GM18873 (cell line): ENCODE results near the gene CCDC134.
"Not testable (repeated sequence)": the region's sequence is repeated elsewhere in the genome, so short reads cannot be mapped to it uniquely, and the experiment has no call there.

Source experiments
- ATAC-seq: cut with Tn5 transposase; IDR thresholded peaks from one replicate; pipeline ENCODE4 v1.9.1; 2021; ENCODE audit warnings: mild to moderate bottlenecking, moderate library complexity, moderate number of reproducible peaks; ENCODE audit not compliant: unreplicated experiment, low FRiP score

The CCDC134 gene

DNA sequence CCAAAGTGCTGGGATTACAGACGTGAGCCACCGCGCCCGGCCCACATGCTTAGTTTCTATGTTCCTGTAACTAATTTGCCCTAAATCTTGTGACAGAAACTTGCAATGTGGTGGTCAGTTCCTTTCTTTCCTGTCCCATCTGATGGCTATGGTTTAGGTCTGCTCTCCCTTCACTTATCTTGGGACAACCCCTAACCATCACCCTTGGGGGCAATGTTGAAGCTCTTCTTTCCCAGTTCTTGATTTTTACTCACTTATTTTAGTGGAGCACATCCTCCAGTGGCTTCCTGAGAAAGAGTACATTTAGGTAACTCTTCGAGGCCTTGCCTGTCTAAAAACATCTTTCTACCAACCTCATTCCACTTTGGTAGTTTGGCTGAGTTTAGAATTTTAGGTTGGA is 39.7 kb downstream of the CCDC134 start:
- no peak for ATAC-seq

DNA sequence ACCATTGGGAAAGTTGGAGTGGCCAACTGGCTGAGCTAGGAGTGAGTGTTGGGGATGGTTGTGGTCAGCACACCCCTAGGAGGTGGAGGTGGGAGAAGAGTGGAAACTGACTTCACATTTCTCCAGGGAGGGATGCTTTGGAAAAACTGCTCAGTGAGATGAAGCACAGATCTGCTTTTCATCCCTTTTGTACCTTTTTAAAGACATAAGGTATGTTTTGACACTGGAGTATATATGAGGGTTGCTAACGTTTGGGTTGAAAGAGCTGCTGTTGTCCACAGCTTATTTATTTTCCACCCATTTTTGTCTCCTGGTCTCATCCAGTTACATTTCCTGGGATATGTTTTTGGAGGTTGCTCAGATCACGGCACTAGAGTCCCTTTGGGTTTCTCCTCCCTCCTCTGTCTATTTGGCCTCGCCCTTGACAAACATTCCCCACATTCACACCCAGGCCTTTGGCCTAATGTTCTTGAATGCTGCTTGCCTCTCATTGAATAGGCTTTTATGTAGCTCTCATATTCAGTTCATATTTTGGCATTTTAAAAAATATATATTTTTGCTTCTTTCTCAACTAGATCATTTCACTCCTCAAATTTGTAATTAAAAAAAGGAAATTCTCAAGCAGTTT is 40.7 kb downstream of the CCDC134 start:
- no peak for ATAC-seq

DNA sequence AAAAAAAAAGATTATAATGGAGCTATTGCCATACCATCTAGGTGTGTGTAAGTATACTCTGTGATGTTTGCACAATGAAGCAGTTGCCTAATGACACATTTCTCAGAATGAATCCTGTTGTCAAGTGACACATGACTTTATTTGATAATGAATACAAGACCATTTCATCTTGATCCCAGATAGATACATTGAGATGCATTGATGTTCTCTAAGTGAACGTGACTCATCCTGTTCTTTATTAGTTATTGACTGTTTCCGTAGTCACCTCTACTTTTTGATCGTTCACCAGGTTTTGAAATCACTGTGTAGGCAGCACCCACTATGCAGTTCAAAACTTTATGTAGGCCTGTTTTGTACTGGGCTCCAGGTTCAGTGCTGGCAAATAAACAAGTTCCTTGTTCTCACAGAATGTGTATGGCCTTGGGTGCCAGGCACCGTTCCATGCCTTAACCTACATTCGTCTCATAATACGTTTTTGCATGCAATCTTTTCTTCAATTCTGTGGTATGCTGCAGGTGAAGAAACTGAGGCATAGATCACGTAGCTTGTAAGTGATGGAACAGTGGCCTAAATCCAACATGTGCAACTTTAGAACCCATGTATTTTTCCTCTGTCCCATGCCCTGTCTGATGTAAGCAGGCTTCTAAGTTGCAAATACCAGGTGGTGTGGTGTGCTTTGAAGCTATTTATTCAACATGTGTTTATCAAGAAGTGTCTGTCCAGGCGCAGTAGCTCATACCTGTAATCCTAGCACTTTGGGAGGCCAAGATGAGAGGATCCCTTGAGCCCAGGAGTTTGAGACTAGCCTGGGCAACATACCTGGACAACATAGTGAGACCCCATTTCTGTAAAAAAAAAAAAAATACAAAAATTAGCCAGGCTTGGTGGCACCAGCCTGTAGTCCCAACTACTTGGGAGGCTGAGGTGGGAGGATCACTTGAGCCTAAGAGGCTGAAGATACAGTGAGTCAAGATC is 42.8 kb downstream of the CCDC134 start:
- no peak for ATAC-seq

DNA sequence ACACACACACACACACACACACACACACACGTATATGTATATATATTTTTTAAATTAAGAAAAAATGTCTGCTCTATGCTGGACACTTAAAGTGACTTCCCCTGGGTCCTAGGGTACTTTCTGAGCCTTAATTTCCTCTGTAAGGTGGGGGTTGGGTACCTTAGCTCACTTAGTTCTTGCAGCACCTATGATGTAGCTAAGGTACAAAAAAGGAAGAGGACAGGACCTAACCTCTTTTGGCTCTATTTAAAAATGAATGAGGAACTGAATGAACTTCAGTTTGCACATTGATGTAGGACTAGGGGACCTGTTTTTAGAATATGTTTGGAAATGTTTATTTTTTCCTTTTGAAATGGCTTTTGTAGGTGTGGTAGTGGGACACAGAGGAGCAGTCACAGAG is 43.6 kb downstream of the CCDC134 start:
- ATAC-seq = no peak

DNA sequence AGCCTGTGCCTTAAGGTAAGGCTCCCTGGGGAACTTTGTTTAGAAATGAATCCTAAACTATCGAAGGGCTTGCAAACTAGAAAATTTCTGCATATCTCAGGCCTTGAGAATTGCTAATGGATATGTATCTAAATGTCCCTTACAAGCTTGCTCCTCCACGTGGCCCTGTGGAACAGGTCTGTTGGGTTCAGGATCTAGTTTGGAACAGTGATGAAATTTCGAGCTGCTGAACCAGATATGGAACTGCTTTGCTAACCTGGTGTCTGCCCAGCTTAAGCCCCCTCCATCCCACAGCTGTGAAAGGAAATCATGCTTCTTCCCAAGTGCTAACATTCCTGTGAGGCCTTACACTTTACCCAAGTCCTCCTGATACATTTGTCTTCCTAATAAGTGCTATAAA is 44.0 kb downstream of the CCDC134 start:
- ATAC-seq = no peak

DNA sequence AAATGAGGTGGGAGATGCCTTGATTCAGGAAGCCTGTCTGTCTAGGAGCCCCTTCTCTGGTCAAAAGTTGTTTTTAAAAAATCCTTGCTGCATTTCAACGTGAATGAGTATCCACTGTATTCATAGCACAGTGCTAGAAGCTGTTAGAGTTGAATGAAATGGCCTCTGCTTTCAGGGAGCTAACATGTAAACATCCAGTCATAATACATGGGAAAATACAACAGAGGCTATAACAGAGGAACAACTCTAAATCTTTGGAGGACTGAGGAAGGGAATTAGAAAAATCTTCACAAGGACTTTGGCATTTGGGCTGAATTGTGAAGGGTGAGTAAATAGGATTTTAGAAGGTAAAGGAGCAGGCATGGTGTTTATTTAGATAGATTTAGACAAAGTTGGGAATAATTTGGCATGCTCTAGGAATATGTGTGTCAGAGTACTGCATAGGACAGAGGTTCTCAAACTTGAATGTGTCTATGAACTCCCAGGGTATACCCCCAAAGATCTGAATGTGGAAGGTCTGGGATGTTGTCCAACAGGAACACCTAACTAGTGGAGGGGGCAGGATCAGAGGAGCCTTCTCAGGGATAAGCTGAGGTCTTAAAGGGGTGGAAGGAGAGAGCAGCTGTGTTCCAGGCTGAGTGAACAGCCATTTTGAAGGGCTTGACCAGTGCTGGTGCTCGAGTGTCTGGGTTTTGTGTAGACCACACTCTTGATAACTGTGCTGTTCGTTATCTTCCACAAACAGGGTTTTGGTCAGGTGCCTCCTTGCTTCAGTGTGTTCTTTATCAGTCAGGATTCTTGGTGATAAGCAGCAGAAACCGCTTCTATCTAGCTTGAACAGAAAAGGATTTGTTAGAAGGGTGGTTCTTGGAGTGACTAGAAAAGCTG is 45.1 kb downstream of the CCDC134 start:
- ATAC-seq = no peak

DNA sequence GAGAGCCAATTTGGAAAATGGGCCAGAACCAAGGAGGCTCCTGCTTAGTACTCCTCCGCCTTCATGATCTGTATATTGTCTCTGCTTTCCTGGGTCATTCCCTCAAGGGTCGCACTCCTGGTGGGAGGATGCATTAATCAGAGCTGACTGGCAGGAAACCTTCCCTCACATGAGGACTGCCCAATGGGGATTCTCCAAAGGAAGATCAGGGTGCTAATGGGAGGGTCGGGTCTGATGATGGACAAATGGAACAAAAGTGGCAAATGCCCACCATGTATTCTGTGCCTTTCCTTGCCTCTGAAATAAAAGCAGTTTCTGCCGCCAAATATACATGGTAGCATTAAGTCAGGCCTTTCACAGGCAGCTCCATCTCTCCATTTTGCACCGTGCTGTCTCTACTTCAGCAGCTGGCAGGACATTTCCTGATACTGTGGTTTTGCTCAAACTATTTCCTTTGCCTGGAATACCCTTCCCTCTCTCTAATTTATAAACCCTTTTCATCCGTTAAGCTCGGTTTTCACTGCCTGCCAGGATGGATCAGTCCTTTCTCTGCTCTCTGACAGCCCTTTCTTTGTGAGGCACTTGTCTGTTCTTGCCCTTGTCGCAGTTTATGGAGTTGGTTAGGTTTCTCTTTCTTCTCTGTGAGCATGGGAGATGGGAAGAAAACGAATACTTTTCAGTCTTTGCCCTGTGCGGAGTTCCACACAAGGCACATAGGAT is 45.9 kb downstream of the CCDC134 start:
- ATAC-seq = no peak

DNA sequence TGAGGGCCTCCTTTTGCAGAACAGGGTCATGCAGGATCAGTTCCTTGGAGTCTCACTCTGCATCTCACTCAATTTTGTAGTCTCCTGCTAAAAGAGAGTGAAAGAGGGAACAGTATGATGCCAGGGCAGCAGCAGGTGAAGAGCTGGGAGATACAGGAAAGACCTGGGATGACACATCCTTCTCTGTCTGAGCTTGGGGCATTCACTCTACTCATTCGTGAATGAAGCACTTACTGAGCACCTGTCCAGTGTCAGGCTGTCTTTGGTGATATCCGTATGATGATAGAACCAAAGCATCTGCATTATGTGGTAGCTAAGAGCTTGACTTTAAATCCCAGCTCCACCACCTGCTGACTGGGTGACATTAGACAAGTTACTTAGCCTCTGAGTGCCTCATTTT is 46.8 kb downstream of the CCDC134 start:
- no peak for ATAC-seq

DNA sequence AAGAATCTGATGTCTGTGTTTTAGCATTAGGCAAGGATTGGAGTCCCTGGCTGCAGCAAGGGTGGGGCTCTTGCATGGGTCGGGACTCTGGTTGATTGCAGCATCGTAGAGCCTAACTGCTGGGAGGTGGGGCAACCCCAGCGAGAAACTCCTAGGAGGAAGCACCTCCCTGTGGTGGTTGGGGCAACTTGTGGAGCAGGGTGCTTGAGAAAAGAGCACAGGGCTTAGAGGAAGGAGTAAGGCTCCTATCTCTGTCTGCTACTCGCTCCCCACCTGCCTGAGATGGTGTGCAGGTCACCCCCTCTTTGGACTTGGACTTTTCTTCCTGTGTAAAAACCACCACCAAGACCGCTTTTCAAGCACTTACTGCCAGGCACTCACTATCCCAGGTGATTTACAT is 48.0 kb downstream of the CCDC134 start:
- ATAC-seq = no peak

DNA sequence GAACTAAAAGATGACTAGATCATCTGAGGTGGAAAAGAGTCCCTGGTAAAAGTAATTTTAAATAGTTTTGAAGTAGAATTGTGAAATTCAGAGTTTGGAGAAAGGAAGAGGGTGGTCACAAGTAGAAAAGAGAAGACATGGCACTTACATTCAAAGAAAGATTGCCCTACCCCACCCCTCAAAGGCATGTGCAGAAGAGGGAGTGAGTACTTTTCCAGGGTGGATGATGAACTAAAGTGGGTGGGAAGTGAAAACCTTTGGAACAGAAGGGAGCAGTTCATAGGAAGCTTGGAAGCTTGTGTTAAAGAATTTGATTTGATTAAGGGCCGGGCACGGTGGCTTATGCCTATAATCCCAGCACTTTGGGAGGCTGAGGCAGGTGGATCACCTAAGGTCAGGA is 56.0 kb downstream of the CCDC134 start:
- no peak for ATAC-seq

DNA sequence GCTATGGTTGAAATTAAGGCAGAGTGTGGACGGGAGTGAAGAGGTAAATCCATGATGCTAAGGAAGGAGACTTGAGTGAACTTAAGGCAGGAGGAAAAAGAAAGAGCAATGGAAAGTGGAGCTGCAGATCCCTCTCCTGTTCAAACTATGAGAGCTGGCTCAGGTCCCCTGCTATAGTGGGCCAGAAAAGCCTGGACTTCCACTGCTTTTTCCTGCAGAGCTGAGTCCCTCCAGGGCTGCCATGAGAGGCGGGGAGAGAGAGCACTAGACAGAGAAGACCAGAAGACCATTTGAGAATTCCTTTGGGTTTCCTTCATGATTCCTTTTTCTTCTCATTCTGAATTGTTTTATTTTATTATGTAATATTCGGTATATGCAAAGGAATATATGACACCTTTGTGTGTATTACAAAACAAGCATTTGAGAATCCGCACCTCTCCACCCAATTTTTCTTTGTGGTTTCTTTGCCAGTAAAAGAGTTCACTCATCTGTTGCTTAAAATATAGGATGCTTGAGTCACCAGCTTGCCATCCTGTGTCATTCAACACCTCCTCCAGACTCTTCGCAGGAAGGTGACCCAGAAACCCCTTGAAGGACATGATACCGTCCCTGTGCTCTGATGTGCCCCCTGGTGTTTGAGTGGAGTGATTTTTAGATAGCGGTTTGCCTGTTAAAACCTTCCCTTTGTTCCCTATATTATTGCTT is 56.8 kb downstream of the CCDC134 start:
- no peak for ATAC-seq

DNA sequence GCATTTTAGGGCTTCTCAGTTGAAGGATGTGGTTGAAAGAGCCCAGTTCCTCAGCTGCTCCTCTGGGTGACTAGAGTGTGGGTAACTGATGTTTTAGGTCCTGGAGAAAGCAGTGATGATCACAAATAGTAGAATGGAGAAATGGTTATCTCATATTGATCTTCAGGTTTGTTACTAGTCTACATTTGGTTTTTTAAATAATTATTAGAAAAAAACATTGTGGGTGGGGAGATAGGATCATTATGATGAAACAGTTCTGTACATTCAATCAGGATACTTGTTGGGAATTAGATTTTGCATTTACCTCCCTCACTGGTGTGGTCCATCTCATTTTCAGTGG is 57.4 kb downstream of the CCDC134 start:
- no peak for ATAC-seq

DNA sequence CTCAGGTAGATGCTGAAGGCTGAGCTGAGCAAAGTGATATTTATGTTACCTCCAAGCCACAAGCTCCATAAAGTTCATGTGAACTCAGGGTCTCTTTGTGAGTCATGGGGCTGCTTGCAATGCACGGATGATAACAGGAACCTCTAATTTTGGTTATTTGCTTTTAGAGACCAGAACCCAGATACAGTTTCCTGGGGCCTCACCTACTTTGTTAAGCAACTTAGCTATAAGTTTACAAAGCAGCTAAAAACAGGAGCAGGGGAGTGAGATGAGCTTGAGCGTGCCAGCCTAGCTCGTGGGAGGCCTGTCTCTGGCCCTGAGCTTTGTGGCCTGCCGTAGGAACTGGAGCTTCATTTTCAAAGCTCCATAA is 61.7 kb downstream of the CCDC134 start:
- no peak for ATAC-seq

DNA sequence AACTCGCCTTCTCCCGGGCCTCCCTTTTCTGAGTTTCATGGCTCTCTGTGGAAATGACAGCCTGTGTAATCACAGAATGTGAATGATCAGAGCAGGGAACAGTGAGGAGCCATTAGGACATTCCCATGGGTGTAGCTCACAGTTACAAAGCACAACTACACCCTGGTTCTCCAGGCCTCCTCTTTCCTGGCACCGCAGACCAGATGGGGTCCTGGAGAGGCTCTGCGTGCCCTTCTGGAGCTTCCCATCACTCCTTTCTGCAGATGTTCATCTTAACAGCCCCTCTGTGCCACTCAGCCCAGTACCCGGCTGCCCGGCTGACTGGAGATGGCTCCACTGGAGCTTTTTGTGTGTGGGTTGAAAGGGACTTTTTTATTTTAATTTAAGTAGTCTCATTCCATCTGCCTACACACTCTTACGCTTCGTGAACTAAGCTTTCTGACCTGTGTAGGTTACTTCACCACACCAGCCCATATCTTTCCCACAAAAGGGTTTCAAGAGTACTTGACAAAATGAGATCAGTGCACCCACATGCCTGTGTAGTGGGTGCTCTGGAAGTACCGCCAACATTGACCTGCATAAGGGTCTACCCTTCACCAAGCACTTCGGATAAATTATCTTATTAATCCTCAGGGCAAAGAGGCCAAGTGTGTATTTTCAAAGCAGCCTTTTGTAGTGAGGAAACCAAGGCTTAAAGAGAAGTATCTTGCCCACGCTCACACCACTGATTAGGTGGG is 62.2 kb downstream of the CCDC134 start:
- no peak for ATAC-seq

DNA sequence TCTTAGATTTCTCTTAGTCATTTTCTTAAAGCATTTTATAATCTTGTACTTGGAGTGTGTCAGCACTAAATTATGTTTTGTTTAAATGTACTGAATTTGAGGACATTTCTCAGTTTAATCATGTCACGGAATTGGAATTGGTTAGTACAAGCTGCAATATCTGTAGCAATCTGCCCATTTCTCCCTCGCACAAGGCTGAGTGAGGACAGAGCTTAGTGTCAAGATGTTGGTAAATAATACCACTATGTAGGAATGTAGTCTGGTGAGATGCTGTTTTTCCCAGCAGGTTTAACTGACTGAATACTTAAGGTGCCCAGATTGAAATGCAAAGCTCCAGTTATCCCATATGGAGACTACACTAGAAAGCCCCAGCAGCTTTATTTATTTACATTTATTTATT is 63.0 kb downstream of the CCDC134 start:
- ATAC-seq = no peak

DNA sequence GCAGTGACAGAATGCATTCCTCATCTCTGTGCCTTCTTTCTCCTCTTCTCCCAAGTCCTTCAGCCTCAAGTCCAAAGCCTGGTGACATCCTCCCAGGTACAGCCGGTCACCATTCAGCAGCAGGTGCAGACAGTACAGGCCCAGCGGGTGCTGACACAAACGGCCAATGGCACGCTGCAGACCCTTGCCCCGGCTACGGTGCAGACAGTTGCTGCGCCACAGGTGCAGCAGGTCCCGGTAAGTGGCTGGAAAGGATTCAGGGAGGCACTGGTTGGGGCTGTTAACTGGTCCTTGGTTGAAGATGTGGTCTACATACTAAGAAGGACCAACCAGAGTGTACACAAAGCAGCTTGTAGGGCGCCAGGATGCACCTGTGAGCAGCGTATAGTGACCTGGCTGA is 68.1 kb downstream of the CCDC134 start:
- no peak for ATAC-seq

DNA sequence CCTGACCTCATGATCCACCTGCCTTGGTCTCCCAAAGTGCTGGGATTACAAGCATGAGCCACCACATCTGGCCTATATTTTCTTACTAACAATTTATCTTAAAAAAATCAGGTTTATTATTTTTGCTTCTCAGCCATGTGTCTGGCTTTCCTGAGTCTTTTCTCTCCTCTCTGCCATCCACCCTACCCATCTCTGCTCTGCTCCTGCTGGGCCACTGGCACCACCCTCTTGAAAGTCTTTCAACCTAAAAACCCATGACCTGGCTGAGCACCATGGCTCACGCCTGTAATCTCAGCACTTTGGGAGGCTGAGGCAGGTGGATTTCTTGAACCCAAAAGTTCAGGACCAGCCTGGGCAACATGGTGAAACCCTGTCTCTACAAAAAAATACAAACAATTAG is 69.6 kb downstream of the CCDC134 start:
- ATAC-seq = not testable (repeated sequence)

DNA sequence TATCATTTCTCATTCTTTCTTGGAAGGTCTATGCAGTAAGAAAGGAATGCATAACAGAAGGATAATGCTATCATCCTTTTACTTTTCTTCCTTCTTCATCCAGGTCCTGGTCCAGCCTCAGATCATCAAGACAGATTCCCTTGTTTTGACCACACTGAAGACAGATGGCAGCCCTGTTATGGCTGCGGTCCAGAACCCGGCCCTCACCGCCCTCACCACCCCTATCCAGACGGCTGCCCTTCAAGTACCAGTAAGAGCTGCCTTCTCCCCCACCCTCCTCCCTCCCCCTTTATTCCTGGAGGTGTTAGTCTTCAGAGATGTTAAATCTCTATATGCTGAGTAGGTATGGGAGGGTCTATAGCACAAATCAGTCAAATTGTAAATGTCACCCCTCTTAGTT is 70.3 kb downstream of the CCDC134 start:
- ATAC-seq = no peak

DNA sequence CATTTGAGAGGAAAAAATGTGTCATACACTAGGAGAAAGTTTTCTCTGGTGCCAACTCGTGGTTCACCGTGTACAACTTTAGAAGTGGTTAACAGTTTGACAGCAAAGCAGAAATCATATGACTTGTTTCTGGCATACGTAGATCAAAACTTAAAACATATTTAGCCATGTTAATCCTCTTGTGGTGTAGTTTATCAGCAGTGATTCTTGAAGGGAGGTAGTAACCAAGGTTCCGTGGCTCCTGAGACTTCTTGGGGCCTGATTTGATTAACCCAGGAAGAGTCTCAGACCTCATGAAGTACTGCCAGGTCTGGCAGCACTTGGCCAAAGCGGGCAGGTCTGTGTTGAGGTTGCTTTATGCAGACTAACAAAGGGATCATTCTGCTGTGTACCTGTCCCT is 72.9 kb downstream of the CCDC134 start:
- no peak for ATAC-seq
